GM19452 (cell line): ENCODE data around the gene PELI1.
A peak's percentile ranks its signal among the peaks of the same experiment; 100 is the strongest.

Experiments
- ATAC-seq: cut with Tn5 transposase; IDR thresholded peaks from one replicate; pipeline ENCODE4 v1.9.1; 2021; ENCODE audit not compliant: unreplicated experiment

PELI1 gene

GRCh38 chr2:64144057-64145013, at the start of gene PELI1:
Gene PELI1 (minus strand): TSS chr2:64144420. CDS start chr2:64108310, 36,110 bp downstream.
- ATAC-seq = peak; percentile 80

GRCh38 chr2:64193491-64193890, 49.3 kb upstream of the PELI1 start:
- no peak for ATAC-seq

GRCh38 chr2:64192664-64193105, 48.5 kb upstream of the PELI1 start:
- no peak for ATAC-seq

GRCh38 chr2:64192125-64192479, 47.9 kb upstream of the PELI1 start:
- ATAC-seq = no peak

GRCh38 chr2:64189586-64189985, 45.4 kb upstream of the PELI1 start:
- no peak for ATAC-seq

GRCh38 chr2:64189167-64189566, 44.9 kb upstream of the PELI1 start:
- ATAC-seq = no peak

- ATAC-seq = no peak
These were observed 42.7 kb upstream of the PELI1 start for GRCh38 chr2:64186699-64187605.

GRCh38 chr2:64179582-64180321, 35.5 kb upstream of the PELI1 start:
- ATAC-seq = peak; percentile 86

GRCh38 chr2:64177315-64177714, 33.1 kb upstream of the PELI1 start:
- ATAC-seq = no peak

GRCh38 chr2:64175419-64176197, 31.4 kb upstream of the PELI1 start:
- ATAC-seq = no peak

GRCh38 chr2:64173156-64174135, 29.2 kb upstream of the PELI1 start:
- ATAC-seq = no peak

- ATAC-seq = no peak
These were observed 24.5 kb upstream of the PELI1 start for GRCh38 chr2:64168756-64169155.

- no peak for ATAC-seq
These were observed 24.0 kb upstream of the PELI1 start for GRCh38 chr2:64168201-64168600.

- ATAC-seq = no peak
These were observed 22.6 kb upstream of the PELI1 start for GRCh38 chr2:64166637-64167420.

GRCh38 chr2:64166212-64166611, 22.0 kb upstream of the PELI1 start:
- no peak for ATAC-seq

GRCh38 chr2:64165706-64166105, 21.5 kb upstream of the PELI1 start:
- ATAC-seq = no peak

GRCh38 chr2:64164629-64165028, 20.4 kb upstream of the PELI1 start:
- ATAC-seq = no peak

GRCh38 chr2:64162516-64162915, 18.3 kb upstream of the PELI1 start:
- ATAC-seq = no peak
